HEK293 (cell line): ENCODE measurements around the gene MCOLN1.

Source experiments
- CTCF ChIA-PET: fragments of 350-600 bp; formaldehyde crosslinking; extraction: SDS; loops from one replicate; lab custom pipeline; 2021; ENCODE audit warnings: antibody characterized with exemption; lab: Yijun Ruan, JAX
- POLR2A ChIA-PET: fragments of 300-600 bp; formaldehyde crosslinking; extraction: SDS; loops from one replicate; lab custom pipeline; 2020; ENCODE audit warnings: antibody characterized with exemption, inconsistent platforms; lab: Yijun Ruan, JAX
- H3K27ac ChIP-seq: fragments of 200-500 bp; sonication (Bioruptor generic); 2 replicates; pipeline ENCODE4 v1.5.1; 2014; ENCODE audit warnings: low read depth, low read length, control low read depth, inconsistent platforms; ENCODE audit errors: extremely low read depth
- H3K36me3 ChIP-seq, 2 experiments: fragments of 200-500 bp in 1 of 2; sonication (Bioruptor generic) in 1 of 2; 1 replicate in 1 of 2; 2 replicates in 1 of 2; pipeline ENCODE4 v1.5.1; 2014 to 2017; ENCODE audit warnings: inconsistent platforms in 2 of 2, low read length in 2 of 2; ENCODE audit not compliant: control insufficient read depth in 2 of 2, insufficient read depth in 1 of 2
- H3K4me1 ChIP-seq: fragments of 200-500 bp; sonication (Bioruptor generic); 2 replicates; pipeline ENCODE4 v1.5.1; 2014; ENCODE audit warnings: mild to moderate bottlenecking, low read length, inconsistent platforms; ENCODE audit not compliant: control insufficient read depth, insufficient read depth
- H3K4me3 ChIP-seq: 2 replicates; pipeline ENCODE4 v1.5.1; 2011; ENCODE audit warnings: low read depth, mild to moderate bottlenecking, control low read depth, low read length, moderate library complexity
- H3K9me3 ChIP-seq: fragments of 200-500 bp; sonication (Bioruptor generic); 2 replicates; pipeline ENCODE4 v1.5.1; 2014; ENCODE audit warnings: low read depth, low read length, inconsistent platforms; ENCODE audit not compliant: control insufficient read depth, insufficient read depth
- EGR2 ChIP-seq: fragments of 450-650 bp; formaldehyde crosslinking; IDR thresholded peaks from 2 replicates; pipeline ENCODE4 v1.5.1; 2016; ENCODE audit warnings: low read depth, missing biosample characterization, missing genetic modification characterization
- GLI2 ChIP-seq: fragments of 450-650 bp; formaldehyde crosslinking; IDR thresholded peaks from 2 replicates; pipeline ENCODE4; 2017; ENCODE audit warnings: missing biosample characterization, missing genetic modification characterization, low read depth, borderline replicate concordance
- KLF1 ChIP-seq: fragments of 450-650 bp; formaldehyde crosslinking; IDR thresholded peaks from 2 replicates; pipeline ENCODE4 v1.5.1; 2016; ENCODE audit warnings: missing biosample characterization, missing genetic modification characterization
- KLF9 ChIP-seq: fragments of 450-650 bp; formaldehyde crosslinking; IDR thresholded peaks from 2 replicates; pipeline ENCODE4 v1.5.1; 2016; ENCODE audit warnings: missing biosample characterization, missing genetic modification characterization, low read depth
- MYNN ChIP-seq: fragments of 450-650 bp; formaldehyde crosslinking; IDR thresholded peaks from 2 replicates; pipeline ENCODE4 v1.5.1; 2016; ENCODE audit warnings: missing biosample characterization, missing genetic modification characterization, borderline replicate concordance
- PRDM2 ChIP-seq: fragments of 450-650 bp; formaldehyde crosslinking; IDR thresholded peaks from 2 replicates; pipeline ENCODE4 v1.5.1; 2016; ENCODE audit warnings: missing biosample characterization, missing genetic modification characterization, borderline replicate concordance
- PRDM6 ChIP-seq: fragments of 450-650 bp; formaldehyde crosslinking; IDR thresholded peaks from 2 replicates; pipeline ENCODE4 v1.5.1; 2017; ENCODE audit warnings: missing biosample characterization, missing genetic modification characterization
- ZBTB26 ChIP-seq: fragments of 450-650 bp; formaldehyde crosslinking; optimal IDR thresholded peaks from 2 replicates; pipeline ENCODE3; 2016; ENCODE audit warnings: missing biosample characterization, mild to moderate bottlenecking, missing genetic modification characterization
- ZEB2 ChIP-seq: fragments of 450-650 bp; formaldehyde crosslinking; IDR thresholded peaks from 2 replicates; pipeline ENCODE4 v1.5.1; 2016; ENCODE audit warnings: missing biosample characterization, missing genetic modification characterization
- ZFHX2 ChIP-seq: fragments of 450-650 bp; formaldehyde crosslinking; conservative IDR thresholded peaks from 2 replicates; pipeline ENCODE4 v1.5.1; 2016; ENCODE audit warnings: missing biosample characterization, missing genetic modification characterization
- ZNF26 ChIP-seq: fragments of 450-650 bp; formaldehyde crosslinking; IDR thresholded peaks from 2 replicates; pipeline ENCODE4 v1.5.1; 2016; ENCODE audit warnings: missing biosample characterization, missing genetic modification characterization
- ZNF510 ChIP-seq: fragments of 450-650 bp; formaldehyde crosslinking; IDR thresholded peaks from 2 replicates; pipeline ENCODE4 v1.5.1; 2018; ENCODE audit warnings: mild to moderate bottlenecking, missing genetic modification characterization, missing biosample characterization; ENCODE audit not compliant: insufficient replicate concordance
- ZNF548 ChIP-seq: fragments of 450-650 bp; formaldehyde crosslinking; IDR thresholded peaks from 2 replicates; pipeline ENCODE4 v1.5.1; 2016; ENCODE audit warnings: missing biosample characterization, missing genetic modification characterization
- ZNF600 ChIP-seq: fragments of 450-650 bp; formaldehyde crosslinking; IDR thresholded peaks from 2 replicates; pipeline ENCODE4 v1.5.1; 2016; ENCODE audit warnings: missing biosample characterization, missing genetic modification characterization
- ZNF670 ChIP-seq: fragments of 450-650 bp; formaldehyde crosslinking; IDR thresholded peaks from 2 replicates; pipeline ENCODE4 v1.5.1; 2016; ENCODE audit warnings: missing biosample characterization, missing genetic modification characterization, low read depth
- ZNF785 ChIP-seq: fragments of 450-650 bp; formaldehyde crosslinking; IDR thresholded peaks from 2 replicates; pipeline ENCODE4 v1.5.1; 2016; ENCODE audit warnings: missing biosample characterization, missing genetic modification characterization
- ZSCAN4 ChIP-seq: fragments of 450-650 bp; formaldehyde crosslinking; IDR thresholded peaks from 2 replicates; pipeline ENCODE4 v1.5.1; 2017; ENCODE audit warnings: missing biosample characterization, missing genetic modification characterization

Gene MCOLN1

GRCh38 chr19:7526059-7526929 is 3.9 kb downstream of the MCOLN1 start:
- POLR2A ChIA-PET = interaction anchor here (1.1 kb wide), 1 partner anchor 9 kb away, joined by 4 read pairs; the partner anchor contains the start of gene PNPLA6
- peak; percentile 45; the same call in 1 of the 2 replicates for TF ChIP-seq KLF1 (tag by site-specific recombination)
- 0 out of 2 replicates have a peak, but pooled peaks have one; percentile 32 for TF ChIP-seq KLF9 (tag by site-specific recombination)
- TF ChIP-seq ZBTB26 (tag by site-specific recombination) = no peak
- TF ChIP-seq ZNF26 (tag by site-specific recombination) = no peak
- no peak for TF ChIP-seq ZEB2
- no peak for TF ChIP-seq GLI2 (tag by site-specific recombination)
- peak; percentile 61 for TF ChIP-seq ZFHX2 (tag by site-specific recombination)
- no peak for TF ChIP-seq PRDM6 (tag by site-specific recombination)
- no peak for TF ChIP-seq ZNF670
- no peak for TF ChIP-seq ZSCAN4 (tag by site-specific recombination)
- no peak for TF ChIP-seq ZNF785 (tag by site-specific recombination)
- no peak for TF ChIP-seq MYNN (tag by site-specific recombination)
- no peak for TF ChIP-seq ZNF510 (tag by site-specific recombination)
- no peak for TF ChIP-seq PRDM2 (tag by site-specific recombination)
- no peak for TF ChIP-seq ZNF600 (tag by site-specific recombination)
- TF ChIP-seq EGR2 (tag by site-specific recombination) = peak; percentile 70
- TF ChIP-seq ZNF548 (tag by site-specific recombination) = no peak
- no peak overlapping the region for H3K4me3 ChIP-seq
- H3K9me3 ChIP-seq = no peaks in the 10 kb centered on the region
- H3K27ac ChIP-seq = no peak overlapping the region
- H3K36me3 ChIP-seq = peaks cover 0 to 35% of the 10 kb centered on the region in 2 experiments; a peak in 2 of 3 replicates
- 0 out of 2 replicates have a peak, but pooled peaks cover 2% of the 10 kb centered on the region for H3K4me1 ChIP-seq
- CTCF ChIA-PET = interaction anchor here (0.7 kb wide), 1 partner anchor 159 kb away, joined by 3 read pairs; no protein-coding TSS in a partner anchor
